Mammary epithelial cell (primary cell): ENCODE results near the gene ANGPTL1.

Experiments
- CTCF ChIP-seq, 2 donors: IDR thresholded peaks in 1 of 2; conservative IDR thresholded peaks in 1 of 2; 2 replicates each; pipeline ENCODE4 v1.5.1; 2011 to 2012; ENCODE audit warnings: inconsistent platforms in 2 of 2, low read length in 2 of 2, mild to moderate bottlenecking in 2 of 2, control low read depth in 1 of 2, low read depth in 1 of 2; ENCODE audit not compliant: insufficient read depth in 1 of 2; ENCODE audit errors: extremely low read depth in 1 of 2
- EZH2 ChIP-seq: IDR thresholded peaks from 2 replicates; pipeline ENCODE4 v1.6.1; 2012; ENCODE audit warnings: low read length, inconsistent platforms, borderline replicate concordance

DNA sequence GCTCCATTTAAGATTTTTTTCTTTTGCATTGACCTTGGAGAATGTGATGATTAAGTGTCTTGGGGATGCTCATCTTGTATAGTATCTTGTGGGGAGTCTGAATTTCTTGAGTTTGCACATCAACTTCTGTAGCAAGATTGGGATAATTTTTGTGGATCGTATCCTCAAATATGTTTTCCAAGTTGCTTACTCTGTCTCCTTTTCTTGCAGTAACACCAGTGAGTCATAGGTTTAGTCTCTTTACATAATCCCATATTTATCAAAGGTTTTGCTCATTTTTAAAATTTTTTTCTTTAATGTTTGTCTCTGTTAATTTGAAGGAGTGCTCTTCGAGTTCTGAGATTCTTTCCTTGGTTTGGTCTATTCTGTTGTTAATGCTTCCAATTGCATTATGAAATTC is 41.7 kb upstream of the ANGPTL1 start:
- TF ChIP-seq CTCF (conservative IDR thresholded peaks at IDR 0.05 in 1 of 2, IDR thresholded peaks at IDR 0.05 in 1 of 2; ENCODE audit: extremely low read depth in 1 of 2, insufficient read depth in 1 of 2, low read depth in 1 of 2, low read length in 2 of 2) (no peak), EZH2 (no peak)
